HL-60 (cell line): ENCODE measurements around the gene ARL2BP.

Experiments
- DNase-seq, 2 experiments: peaks; one replicate each; pipeline ENCODE4 v3.0.0-alpha.2; 2010 to 2020; ENCODE audit warnings: low read depth in 1 of 2, low spot score in 1 of 2
- H3K27ac ChIP-seq: fragments of 250-450 bp; sonication (Bioruptor Pico); replicated peaks from 2 replicates; pipeline ENCODE4 v1.5.1; 2020; ENCODE audit warnings: mild to moderate bottlenecking, moderate library complexity
- H3K27me3 ChIP-seq: fragments of 250-450 bp; sonication (Bioruptor Pico); 2 replicates; pipeline ENCODE4 v1.5.1; 2021; ENCODE audit warnings: mild to moderate bottlenecking, moderate library complexity; ENCODE audit not compliant: insufficient read depth, poor library complexity, severe bottlenecking
- H3K4me3 ChIP-seq: replicated peaks from 2 replicates; pipeline ENCODE4 v1.5.1; 2011; ENCODE audit warnings: mild to moderate bottlenecking, control low read depth, low read length; ENCODE audit not compliant: insufficient read depth
- GABPA ChIP-seq: IDR thresholded peaks from 2 replicates; pipeline ENCODE4 v1.6.1; 2012; ENCODE audit warnings: low read depth
- POLR2AphosphoS5 ChIP-seq: IDR thresholded peaks from 2 replicates; pipeline ENCODE4 v1.6.1; 2012; ENCODE audit warnings: low read depth
- SPI1 ChIP-seq: IDR thresholded peaks from 2 replicates; pipeline ENCODE4 v1.6.1; 2012; ENCODE audit warnings: low read depth, mild to moderate bottlenecking, borderline replicate concordance
- TF ChIP-seq, protein P1 (sequence below): IDR thresholded peaks from one replicate; pipeline ENCODE4 v1.5.1; 2011; ENCODE audit warnings: low read length, control low read depth, inconsistent platforms; ENCODE audit not compliant: insufficient read depth
- TF ChIP-seq, protein P2 (sequence below): IDR thresholded peaks from 2 replicates; pipeline ENCODE4 v1.6.1; 2012; ENCODE audit warnings: low read depth; ENCODE audit not compliant: insufficient replicate concordance

The ARL2BP gene

DNA sequence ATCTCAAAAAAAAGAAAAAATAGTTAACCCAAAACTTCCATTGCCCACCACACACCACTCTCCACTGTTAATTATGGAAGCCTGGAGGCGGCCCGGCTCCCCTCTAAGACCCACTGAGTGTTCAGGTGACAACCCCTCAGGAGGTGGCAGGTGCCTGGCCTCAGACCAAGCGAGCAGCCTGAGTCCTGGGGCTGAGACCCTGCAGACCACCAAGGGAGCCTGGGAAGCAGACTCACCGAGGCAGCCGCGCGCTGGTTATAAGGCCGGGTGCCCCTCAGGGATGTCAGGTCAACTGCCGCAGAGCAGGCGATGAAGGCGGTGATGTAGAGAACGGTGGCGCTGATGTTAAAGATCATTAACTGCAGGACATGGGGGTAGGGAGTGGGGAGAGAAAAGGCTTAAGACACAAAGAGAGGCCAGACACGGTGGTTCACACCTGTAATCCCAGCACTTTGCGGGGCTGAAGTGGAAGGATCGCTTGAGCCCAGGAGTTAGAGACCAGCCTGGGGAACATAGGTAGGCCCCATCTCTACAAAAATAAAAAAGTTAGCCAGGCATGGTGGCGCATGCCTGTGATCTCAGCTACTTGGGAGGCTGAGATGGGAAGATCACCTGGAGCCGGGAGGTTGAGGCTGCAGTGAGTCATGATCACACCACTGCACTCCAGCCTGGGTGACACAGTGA lies 13.3 kb downstream of the ARL2BP start:
- Histone ChIP-seq H3K27ac (no peak overlapping the region), H3K27me3 (no peaks in the 10 kb centered on the region), H3K4me3 (no peak overlapping the region)
- no peak for DNase-seq
- TF ChIP-seq, protein P1, sequence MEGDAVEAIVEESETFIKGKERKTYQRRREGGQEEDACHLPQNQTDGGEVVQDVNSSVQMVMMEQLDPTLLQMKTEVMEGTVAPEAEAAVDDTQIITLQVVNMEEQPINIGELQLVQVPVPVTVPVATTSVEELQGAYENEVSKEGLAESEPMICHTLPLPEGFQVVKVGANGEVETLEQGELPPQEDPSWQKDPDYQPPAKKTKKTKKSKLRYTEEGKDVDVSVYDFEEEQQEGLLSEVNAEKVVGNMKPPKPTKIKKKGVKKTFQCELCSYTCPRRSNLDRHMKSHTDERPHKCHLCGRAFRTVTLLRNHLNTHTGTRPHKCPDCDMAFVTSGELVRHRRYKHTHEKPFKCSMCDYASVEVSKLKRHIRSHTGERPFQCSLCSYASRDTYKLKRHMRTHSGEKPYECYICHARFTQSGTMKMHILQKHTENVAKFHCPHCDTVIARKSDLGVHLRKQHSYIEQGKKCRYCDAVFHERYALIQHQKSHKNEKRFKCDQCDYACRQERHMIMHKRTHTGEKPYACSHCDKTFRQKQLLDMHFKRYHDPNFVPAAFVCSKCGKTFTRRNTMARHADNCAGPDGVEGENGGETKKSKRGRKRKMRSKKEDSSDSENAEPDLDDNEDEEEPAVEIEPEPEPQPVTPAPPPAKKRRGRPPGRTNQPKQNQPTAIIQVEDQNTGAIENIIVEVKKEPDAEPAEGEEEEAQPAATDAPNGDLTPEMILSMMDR, result no peak
- TF ChIP-seq SPI1 (no peak), GABPA (no peak), POLR2AphosphoS5 (no peak)
- TF ChIP-seq, protein P2, sequence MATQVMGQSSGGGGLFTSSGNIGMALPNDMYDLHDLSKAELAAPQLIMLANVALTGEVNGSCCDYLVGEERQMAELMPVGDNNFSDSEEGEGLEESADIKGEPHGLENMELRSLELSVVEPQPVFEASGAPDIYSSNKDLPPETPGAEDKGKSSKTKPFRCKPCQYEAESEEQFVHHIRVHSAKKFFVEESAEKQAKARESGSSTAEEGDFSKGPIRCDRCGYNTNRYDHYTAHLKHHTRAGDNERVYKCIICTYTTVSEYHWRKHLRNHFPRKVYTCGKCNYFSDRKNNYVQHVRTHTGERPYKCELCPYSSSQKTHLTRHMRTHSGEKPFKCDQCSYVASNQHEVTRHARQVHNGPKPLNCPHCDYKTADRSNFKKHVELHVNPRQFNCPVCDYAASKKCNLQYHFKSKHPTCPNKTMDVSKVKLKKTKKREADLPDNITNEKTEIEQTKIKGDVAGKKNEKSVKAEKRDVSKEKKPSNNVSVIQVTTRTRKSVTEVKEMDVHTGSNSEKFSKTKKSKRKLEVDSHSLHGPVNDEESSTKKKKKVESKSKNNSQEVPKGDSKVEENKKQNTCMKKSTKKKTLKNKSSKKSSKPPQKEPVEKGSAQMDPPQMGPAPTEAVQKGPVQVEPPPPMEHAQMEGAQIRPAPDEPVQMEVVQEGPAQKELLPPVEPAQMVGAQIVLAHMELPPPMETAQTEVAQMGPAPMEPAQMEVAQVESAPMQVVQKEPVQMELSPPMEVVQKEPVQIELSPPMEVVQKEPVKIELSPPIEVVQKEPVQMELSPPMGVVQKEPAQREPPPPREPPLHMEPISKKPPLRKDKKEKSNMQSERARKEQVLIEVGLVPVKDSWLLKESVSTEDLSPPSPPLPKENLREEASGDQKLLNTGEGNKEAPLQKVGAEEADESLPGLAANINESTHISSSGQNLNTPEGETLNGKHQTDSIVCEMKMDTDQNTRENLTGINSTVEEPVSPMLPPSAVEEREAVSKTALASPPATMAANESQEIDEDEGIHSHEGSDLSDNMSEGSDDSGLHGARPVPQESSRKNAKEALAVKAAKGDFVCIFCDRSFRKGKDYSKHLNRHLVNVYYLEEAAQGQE, result no peak

DNA sequence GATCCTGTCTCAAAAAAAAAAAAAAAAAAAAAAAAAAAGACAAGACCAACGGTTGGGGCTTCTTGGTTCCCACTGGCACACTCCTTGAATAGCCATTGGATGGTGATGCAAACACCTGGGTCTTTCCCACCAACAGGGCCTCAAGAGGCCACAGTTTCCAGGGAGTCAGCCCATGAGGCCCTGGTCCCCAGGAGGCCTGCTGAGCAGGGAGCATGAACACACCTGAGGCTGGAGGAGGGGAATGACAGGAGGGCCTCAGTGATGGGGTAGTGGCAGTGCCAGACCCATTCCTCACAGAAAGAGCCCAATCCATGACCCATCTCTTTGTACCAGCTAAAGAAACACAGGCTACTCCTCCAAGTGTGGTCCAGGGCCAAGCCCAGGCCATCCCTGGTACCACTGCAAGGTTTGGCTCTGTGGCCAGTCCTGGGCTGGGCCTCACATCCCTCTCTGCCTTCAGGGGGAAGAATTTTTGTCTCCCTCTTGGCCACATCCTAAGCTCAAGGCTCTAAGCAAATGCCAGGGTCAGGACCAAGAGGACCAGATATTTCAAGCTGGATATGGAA lies 13.9 kb downstream of the ARL2BP start:
- no peak for DNase-seq
- no peak overlapping the region for H3K27ac ChIP-seq
- TF ChIP-seq POLR2AphosphoS5 (no peak), GABPA (no peak), SPI1 (no peak)
- TF ChIP-seq, protein P2, result no peak
- TF ChIP-seq, protein P1, result no peak

DNA sequence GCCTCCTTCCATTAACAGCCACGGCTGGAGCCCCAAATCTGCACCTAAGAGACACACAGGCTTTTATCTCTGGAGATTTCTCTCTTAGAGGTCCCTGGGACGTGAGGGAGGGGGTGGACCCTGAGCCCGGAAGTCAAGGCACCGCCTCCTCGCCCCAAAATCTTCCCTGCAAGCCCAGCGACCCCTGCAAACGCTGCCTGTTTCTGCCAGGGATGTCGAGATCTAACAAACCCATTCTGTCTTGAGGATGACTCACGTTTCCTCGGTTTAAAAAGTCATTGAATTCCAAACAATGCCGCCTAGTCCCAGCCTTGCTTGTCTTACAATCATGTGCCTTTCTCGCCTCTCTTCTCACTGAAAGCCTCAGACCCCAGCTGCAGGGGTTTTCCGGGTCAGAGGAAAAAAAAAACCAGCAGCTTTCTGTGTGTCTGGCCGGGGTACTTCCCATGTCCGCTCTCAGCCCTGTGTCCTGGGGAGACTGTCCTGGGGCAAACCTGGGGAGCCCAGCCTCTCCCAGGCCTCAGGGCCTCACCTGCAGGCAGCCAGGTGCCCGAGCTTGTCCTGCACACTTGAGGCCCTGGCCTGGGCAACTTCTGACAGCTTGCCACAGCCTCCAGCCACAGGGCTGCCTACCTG lies 15.4 kb downstream of the ARL2BP start:
- H3K4me3 ChIP-seq, result no peak overlapping the region
- no peak overlapping the region for H3K27ac ChIP-seq
- H3K27me3 ChIP-seq, result no peaks in the 10 kb centered on the region
- DNase-seq, result no peak
- TF ChIP-seq, protein P1, result no peak
- TF ChIP-seq GABPA (no peak), POLR2AphosphoS5 (no peak), SPI1 (no peak)
- TF ChIP-seq, protein P2, result no peak

More for the DNA sequence above, 13.9 kb downstream of the ARL2BP start:
- Histone ChIP-seq H3K27me3 (no peaks in the 10 kb centered on the region), H3K4me3 (no peak overlapping the region)
